GM12864 (cell line): ENCODE results near the gene KRT13.

Experiments
- DNase-seq: peaks from one replicate; pipeline ENCODE4 v3.0.0-alpha.2; 2011; ENCODE audit warnings: low read depth
- H3K4me3 ChIP-seq: 2 replicates; pipeline ENCODE4 v1.5.1; 2011; ENCODE audit warnings: mild to moderate bottlenecking, low read depth, low read length, control low read depth
- CTCF ChIP-seq: IDR thresholded peaks from 2 replicates; pipeline ENCODE4 v1.5.1; 2011; ENCODE audit warnings: low read depth, mild to moderate bottlenecking, moderate library complexity, low read length, control low read depth, inconsistent platforms; ENCODE audit errors: missing control alignments

Gene KRT13

GRCh38 chr17:41505809-41506767 lies 676 bp upstream of the KRT13 start:
- H3K4me3 ChIP-seq = no peak overlapping the region
- no peak for DNase-seq
- no peak for TF ChIP-seq CTCF

- no peak for TF ChIP-seq CTCF
- DNase-seq = no peak
Observed at GRCh38 chr17:41504246-41504977, 1.0 kb downstream of the KRT13 start.

GRCh38 chr17:41503202-41503601 lies 2.2 kb downstream of the KRT13 start:
- no peak for TF ChIP-seq CTCF
- no peak for DNase-seq
- H3K4me3 ChIP-seq = no peak overlapping the region

More at GRCh38 chr17:41504246-41504977, 1.0 kb downstream of the KRT13 start:
- no peak overlapping the region for H3K4me3 ChIP-seq

GRCh38 chr17:41500131-41500911 lies 5.1 kb downstream of the KRT13 start:
- TF ChIP-seq CTCF = no peak
- DNase-seq = no peak
- no peak overlapping the region for H3K4me3 ChIP-seq

GRCh38 chr17:41499714-41500113 lies 5.7 kb downstream of the KRT13 start:
- no peak overlapping the region for H3K4me3 ChIP-seq
- no peak for TF ChIP-seq CTCF
- no peak for DNase-seq

- no peak for DNase-seq
- TF ChIP-seq CTCF = no peak
- no peak overlapping the region for H3K4me3 ChIP-seq
Observed at GRCh38 chr17:41498276-41498675, 7.1 kb downstream of the KRT13 start.
